ENCODE results near the gene FAM78A.
"Not testable (repeated sequence)": the region's sequence is repeated elsewhere in the genome, so short reads cannot be mapped to it uniquely, and the experiment has no call there.

FAM78A gene

DNA sequence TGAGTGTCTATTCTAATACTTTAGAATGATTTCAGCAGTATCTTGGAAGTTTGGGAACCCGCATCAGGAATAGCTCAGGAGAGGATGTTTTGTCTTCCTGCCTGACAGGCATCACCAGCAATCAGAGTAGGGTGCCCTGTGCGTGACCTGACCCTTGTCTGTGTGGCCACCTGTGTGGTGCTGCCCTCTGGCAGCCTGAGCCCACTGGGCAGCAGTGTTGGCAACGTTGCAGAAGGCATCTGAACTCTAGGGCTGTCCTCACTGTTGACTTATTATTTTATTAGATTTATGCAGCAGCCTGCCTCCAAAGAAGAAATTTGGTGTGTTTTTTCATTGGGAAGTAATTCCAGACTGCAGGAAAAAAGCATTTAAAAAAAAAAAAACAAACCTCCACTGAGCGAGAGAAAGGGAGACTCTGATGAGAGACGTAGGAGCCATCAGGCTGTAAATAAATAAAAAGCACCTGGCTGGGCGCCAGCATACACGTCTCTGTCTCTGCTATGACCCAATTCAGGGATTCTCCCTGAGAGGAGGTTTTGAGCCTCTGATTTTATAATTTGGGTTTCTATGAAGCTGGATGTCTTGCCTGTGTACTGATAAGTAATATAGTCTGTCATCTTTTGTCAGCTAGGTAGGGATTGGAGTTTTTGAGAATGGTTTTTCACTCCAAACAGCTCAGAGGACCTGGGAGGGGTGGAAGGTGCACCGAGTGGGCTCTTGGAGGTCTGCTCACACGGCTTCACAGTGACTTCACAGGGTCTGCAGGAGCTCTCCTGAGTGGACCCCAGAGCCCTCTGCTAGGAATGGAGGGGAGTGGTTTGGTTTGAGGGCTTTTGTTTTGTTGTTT, 49.0 kb downstream of the FAM78A start:
- H3K36me3 ChIP-seq (ENCODE audit: control insufficient read depth, insufficient read depth, low read length, severe bottlenecking): peaks cover 33% of the 10 kb centered on the region
- DNase-seq (ENCODE audit: low read depth): no peak
- H3K4me1 ChIP-seq (ENCODE audit: control insufficient read depth, insufficient read depth, low read length): peaks cover 19% of the 10 kb centered on the region
- no peaks in the 10 kb centered on the region for H3K9me3 ChIP-seq (ENCODE audit: control insufficient read depth, low read length)
- H3K27me3 ChIP-seq (replicated peaks; ENCODE audit: control insufficient read depth, insufficient read depth, low read length): no peaks in the 10 kb centered on the region
- H3K4me3 ChIP-seq (ENCODE audit: low read length): no peak overlapping the region
- peak overlapping the region; percentile 34 for H3K9ac ChIP-seq (ENCODE audit: low read length)

DNA sequence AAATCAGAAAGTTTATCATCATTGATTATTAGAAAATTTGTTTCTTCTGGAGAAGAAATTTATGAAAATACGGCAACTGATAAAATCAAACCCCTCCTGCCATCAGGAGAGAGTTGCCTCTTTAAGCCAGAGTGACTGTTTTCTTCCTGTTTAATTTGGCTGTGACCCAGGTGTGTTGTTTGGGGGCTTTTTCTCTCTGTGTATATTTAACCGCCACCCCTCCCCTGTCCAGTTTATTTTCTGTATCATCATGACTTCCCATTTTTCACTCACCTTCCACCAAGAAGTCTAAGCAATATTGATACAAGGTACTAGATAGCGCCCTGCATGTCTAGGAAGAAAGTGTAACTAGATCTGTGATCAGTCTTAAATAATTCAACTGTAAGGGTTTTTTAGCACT, 50.1 kb downstream of the FAM78A start:
- H3K36me3 ChIP-seq (ENCODE audit: control insufficient read depth, insufficient read depth, low read length, severe bottlenecking): peaks cover 22% of the 10 kb centered on the region
- H3K9ac ChIP-seq (ENCODE audit: low read length): no peak overlapping the region
- no peak overlapping the region for H3K4me3 ChIP-seq (ENCODE audit: low read length)
- DNase-seq (ENCODE audit: low read depth): no peak
- H3K27me3 ChIP-seq (replicated peaks; ENCODE audit: control insufficient read depth, insufficient read depth, low read length): no peaks in the 10 kb centered on the region
- H3K9me3 ChIP-seq (ENCODE audit: control insufficient read depth, low read length): no peaks in the 10 kb centered on the region
- H3K4me1 ChIP-seq (ENCODE audit: control insufficient read depth, insufficient read depth, low read length): peaks cover 19% of the 10 kb centered on the region

- H3K27me3 ChIP-seq (replicated peaks; ENCODE audit: control insufficient read depth, insufficient read depth, low read length): no peaks in the 10 kb centered on the region
- H3K36me3 ChIP-seq (ENCODE audit: control insufficient read depth, insufficient read depth, low read length, severe bottlenecking): peaks cover 13% of the 10 kb centered on the region
- H3K9me3 ChIP-seq (ENCODE audit: control insufficient read depth, low read length): no peaks in the 10 kb centered on the region
- no peak overlapping the region for H3K4me3 ChIP-seq (ENCODE audit: low read length)
- H3K4me1 ChIP-seq (ENCODE audit: control insufficient read depth, insufficient read depth, low read length): peaks cover 5% of the 10 kb centered on the region
- no peak for DNase-seq (ENCODE audit: low read depth)
- H3K9ac ChIP-seq (ENCODE audit: low read length): no peak overlapping the region
Measured at GRCh38 chr9:131222460-131222859, 53.9 kb downstream of the FAM78A start.

GRCh38 chr9:131220485-131220884, 55.8 kb downstream of the FAM78A start:
- DNase-seq (ENCODE audit: low read depth): no peak
- Histone ChIP-seq H3K4me3 (ENCODE audit: low read length) (no peak overlapping the region), H3K9ac (ENCODE audit: low read length) (no peak overlapping the region), H3K27me3 (replicated peaks; ENCODE audit: control insufficient read depth, insufficient read depth, low read length) (no peaks in the 10 kb centered on the region), H3K36me3 (ENCODE audit: control insufficient read depth, insufficient read depth, low read length, severe bottlenecking) (peaks cover 16% of the 10 kb centered on the region), H3K9me3 (ENCODE audit: control insufficient read depth, low read length) (no peaks in the 10 kb centered on the region), H3K4me1 (ENCODE audit: control insufficient read depth, insufficient read depth, low read length) (no peaks in the 10 kb centered on the region)

DNA sequence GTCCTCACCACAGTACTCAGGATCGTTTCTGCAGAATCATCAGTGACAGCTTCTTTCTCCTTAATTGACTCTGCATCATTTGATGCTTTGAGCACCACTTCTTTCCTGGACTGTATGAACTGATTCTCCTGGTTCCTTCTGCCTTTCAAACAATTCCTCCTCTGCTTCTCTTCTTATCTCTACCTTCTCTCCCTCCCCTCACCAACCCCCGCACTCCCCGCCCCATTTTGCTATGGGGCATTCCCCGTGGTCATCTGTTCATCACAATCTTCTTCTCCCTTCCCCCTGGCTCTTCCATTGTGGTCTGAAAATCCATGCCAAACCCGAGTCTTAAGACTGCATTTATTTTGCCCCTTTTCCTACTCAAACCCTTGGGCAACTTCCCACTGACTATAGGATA, 57.9 kb downstream of the FAM78A start:
- Histone ChIP-seq H3K4me3 (ENCODE audit: low read length) (no peak overlapping the region), H3K9me3 (ENCODE audit: control insufficient read depth, low read length) (no peaks in the 10 kb centered on the region), H3K4me1 (ENCODE audit: control insufficient read depth, insufficient read depth, low read length) (peaks cover 5% of the 10 kb centered on the region), H3K36me3 (ENCODE audit: control insufficient read depth, insufficient read depth, low read length, severe bottlenecking) (peaks cover 17% of the 10 kb centered on the region), H3K9ac (ENCODE audit: low read length) (no peak overlapping the region), H3K27me3 (replicated peaks; ENCODE audit: control insufficient read depth, insufficient read depth, low read length) (no peaks in the 10 kb centered on the region)
- DNase-seq (ENCODE audit: low read depth): no peak

DNA sequence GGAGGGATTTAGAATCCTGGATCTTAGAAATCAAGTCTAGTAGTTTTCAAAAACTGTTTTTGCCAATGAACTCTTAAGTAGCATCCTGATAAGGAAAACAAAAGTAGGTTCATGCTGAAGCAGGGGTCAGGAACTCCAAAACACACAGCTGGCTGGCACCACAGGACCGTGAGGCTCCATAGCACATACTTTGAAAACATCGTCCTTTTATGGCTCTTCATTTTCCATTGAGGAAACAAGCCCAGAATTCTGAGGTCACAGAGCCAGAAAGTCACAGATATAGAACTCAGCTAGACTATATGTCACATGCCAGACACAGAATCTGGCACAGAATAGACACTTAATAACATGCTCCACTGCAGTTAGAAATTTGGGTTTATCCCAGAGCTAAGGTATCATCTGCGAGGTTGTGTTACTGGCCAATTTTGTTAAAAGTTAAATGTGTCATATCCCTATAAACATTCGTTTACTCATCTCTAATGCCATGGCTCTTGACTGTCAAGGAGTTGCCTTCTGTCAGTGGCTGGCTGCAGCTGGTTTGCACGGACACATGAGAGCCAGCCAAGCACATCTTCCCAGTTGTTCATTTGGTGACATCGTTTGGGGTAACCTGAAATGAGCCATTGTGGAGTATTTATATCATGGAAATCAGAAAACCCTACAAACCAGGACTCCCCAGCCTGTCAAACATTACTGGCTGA, 58.8 kb downstream of the FAM78A start:
- no peak for DNase-seq (ENCODE audit: low read depth)
- Histone ChIP-seq H3K4me1 (ENCODE audit: control insufficient read depth, insufficient read depth, low read length) (peaks cover 5% of the 10 kb centered on the region), H3K9ac (ENCODE audit: low read length) (no peak overlapping the region), H3K27me3 (replicated peaks; ENCODE audit: control insufficient read depth, insufficient read depth, low read length) (no peaks in the 10 kb centered on the region), H3K36me3 (ENCODE audit: control insufficient read depth, insufficient read depth, low read length, severe bottlenecking) (peaks cover 14% of the 10 kb centered on the region), H3K9me3 (ENCODE audit: control insufficient read depth, low read length) (no peaks in the 10 kb centered on the region), H3K4me3 (ENCODE audit: low read length) (no peak overlapping the region)

DNA sequence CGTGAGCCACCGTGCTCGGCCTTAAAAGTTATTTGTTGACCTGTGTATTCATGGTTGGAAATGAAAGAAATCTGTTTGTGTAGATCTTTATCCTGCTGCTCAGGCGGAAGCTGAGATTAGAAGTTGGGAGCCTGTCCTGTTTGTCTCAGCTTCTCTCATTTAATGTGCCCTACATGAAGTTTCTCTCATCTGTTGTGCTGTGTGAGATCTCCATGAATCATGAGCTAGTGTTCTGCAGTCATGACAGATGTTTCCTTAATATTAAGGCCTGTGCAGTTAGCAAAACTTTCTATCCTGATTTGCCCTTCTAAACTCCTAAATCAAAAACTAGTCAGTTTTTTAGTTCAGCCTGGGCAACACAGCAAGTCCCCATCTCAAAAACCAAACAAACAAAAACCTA, 59.5 kb downstream of the FAM78A start:
- no peaks in the 10 kb centered on the region for H3K9me3 ChIP-seq (ENCODE audit: control insufficient read depth, low read length)
- peaks cover 16% of the 10 kb centered on the region for H3K36me3 ChIP-seq (ENCODE audit: control insufficient read depth, insufficient read depth, low read length, severe bottlenecking)
- no peaks in the 10 kb centered on the region for H3K27me3 ChIP-seq (replicated peaks; ENCODE audit: control insufficient read depth, insufficient read depth, low read length)
- H3K4me3 ChIP-seq (ENCODE audit: low read length): no peak overlapping the region
- DNase-seq (ENCODE audit: low read depth): no peak
- H3K4me1 ChIP-seq (ENCODE audit: control insufficient read depth, insufficient read depth, low read length): peaks cover 5% of the 10 kb centered on the region
- H3K9ac ChIP-seq (ENCODE audit: low read length): no peak overlapping the region

DNA sequence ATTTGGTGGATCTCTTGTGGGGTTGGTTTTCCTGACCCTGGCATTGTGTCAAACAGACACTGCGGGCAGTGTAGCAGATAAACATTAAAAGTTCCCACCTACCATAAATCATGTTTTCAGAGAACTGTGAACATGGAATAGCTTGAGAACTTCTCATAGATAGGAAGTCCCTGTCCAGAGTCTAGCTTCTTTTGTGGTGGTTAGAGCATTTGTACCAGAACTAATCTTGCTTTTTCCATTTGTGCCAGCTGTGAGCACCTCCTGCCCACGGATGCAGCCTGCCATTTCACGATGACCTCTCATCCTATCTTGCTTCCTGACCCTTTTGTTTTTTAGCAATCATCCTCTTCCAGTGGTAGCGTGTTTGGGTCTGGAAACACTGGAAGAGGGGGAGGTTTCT, 61.4 kb downstream of the FAM78A start:
- Histone ChIP-seq H3K4me3 (ENCODE audit: low read length) (no peak overlapping the region), H3K4me1 (ENCODE audit: control insufficient read depth, insufficient read depth, low read length) (peaks cover 5% of the 10 kb centered on the region), H3K9me3 (ENCODE audit: control insufficient read depth, low read length) (no peaks in the 10 kb centered on the region), H3K27me3 (replicated peaks; ENCODE audit: control insufficient read depth, insufficient read depth, low read length) (no peaks in the 10 kb centered on the region), H3K36me3 (ENCODE audit: control insufficient read depth, insufficient read depth, low read length, severe bottlenecking) (peaks cover 28% of the 10 kb centered on the region), H3K9ac (ENCODE audit: low read length) (no peak overlapping the region)
- no peak for DNase-seq (ENCODE audit: low read depth)

- Histone ChIP-seq H3K27me3 (replicated peaks; ENCODE audit: control insufficient read depth, insufficient read depth, low read length) (no peaks in the 10 kb centered on the region), H3K4me1 (ENCODE audit: control insufficient read depth, insufficient read depth, low read length) (peaks cover 5% of the 10 kb centered on the region), H3K4me3 (ENCODE audit: low read length) (no peak overlapping the region), H3K9me3 (ENCODE audit: control insufficient read depth, low read length) (no peaks in the 10 kb centered on the region), H3K36me3 (ENCODE audit: control insufficient read depth, insufficient read depth, low read length, severe bottlenecking) (peaks cover 28% of the 10 kb centered on the region), H3K9ac (ENCODE audit: low read length) (no peak overlapping the region)
- peak; percentile 19 for DNase-seq (ENCODE audit: low read depth)
Measured at GRCh38 chr9:131214286-131214856, 61.9 kb downstream of the FAM78A start.

DNA sequence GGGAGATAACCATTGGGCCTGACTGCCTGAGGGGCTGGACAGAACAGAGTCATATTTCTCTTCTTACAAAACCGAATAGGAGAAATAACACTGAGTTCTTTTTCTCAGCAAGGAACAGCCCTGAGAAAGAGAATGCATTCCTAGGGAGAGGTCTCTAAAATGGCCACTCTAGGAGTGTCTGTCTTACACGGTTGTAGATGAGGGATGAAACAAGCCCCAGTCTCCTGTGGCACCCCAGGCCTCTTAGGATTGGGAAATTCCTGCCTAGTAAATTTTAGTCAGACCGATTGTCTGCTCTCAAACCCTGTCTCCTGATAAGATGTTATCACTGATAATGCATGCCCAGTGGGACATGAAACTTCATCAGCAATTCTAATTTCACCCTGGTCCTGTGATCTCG, 64.4 kb downstream of the FAM78A start:
- H3K9me3 ChIP-seq (ENCODE audit: control insufficient read depth, low read length); H3K4me3 ChIP-seq (ENCODE audit: low read length); H3K4me1 ChIP-seq (ENCODE audit: control insufficient read depth, insufficient read depth, low read length); H3K9ac ChIP-seq (ENCODE audit: low read length); H3K27me3 ChIP-seq (replicated peaks; ENCODE audit: control insufficient read depth, insufficient read depth, low read length); DNase-seq (ENCODE audit: low read depth): not testable (repeated sequence)
- H3K36me3 ChIP-seq (ENCODE audit: control insufficient read depth, insufficient read depth, low read length, severe bottlenecking): peaks cover 32% of the 10 kb centered on the region
